ENCODE data around the gene TSSK6. TPM values are rescaled to one million over a fixed set of nuclear protein-coding genes. Genes with fewer than 3 reads are reported as not detected.

TSSK6 gene
- total RNA-seq, 1 donor, result 1.9 TPM

GRCh38 chr19:19465436-19466070 is 49.8 kb downstream of the TSSK6 start:
- no peak for DNase-seq (ENCODE audit: low read depth)
- H3K4me3 ChIP-seq (ENCODE audit: low read depth, low read length), result no peak overlapping the region
- no peak for TF ChIP-seq CTCF (IDR thresholded peaks at IDR 0.05; ENCODE audit: insufficient read depth, low read length)

GRCh38 chr19:19464339-19465098 is 50.8 kb downstream of the TSSK6 start:
- no peak for TF ChIP-seq CTCF (IDR thresholded peaks at IDR 0.05; ENCODE audit: insufficient read depth, low read length)
- H3K4me3 ChIP-seq (ENCODE audit: low read depth, low read length), result no peak overlapping the region
- peak; percentile 76 for DNase-seq (ENCODE audit: low read depth)

Other genes with a start within 250 kb of the TSSK6 start
- 0.27 TPM in 1 of 2 replicates, not detected in the other for gene TM6SF2, start 242.2 kb downstream of the TSSK6 start, total RNA-seq (ENCODE audit: low replicate concordance)
- gene SUGP1, start 195.0 kb downstream of the TSSK6 start, total RNA-seq (ENCODE audit: low replicate concordance), result 22.6 and 32.4 TPM in 2 replicates
- 32.4 and 34.6 TPM in 2 replicates for gene MAU2, start 194.7 kb downstream of the TSSK6 start, total RNA-seq (ENCODE audit: low replicate concordance)
- 36.7 and 46.4 TPM in 2 replicates for gene GATAD2A, start 109.9 kb downstream of the TSSK6 start, total RNA-seq (ENCODE audit: low replicate concordance)
- gene NDUFA13, start 677 bp upstream of the TSSK6 start, total RNA-seq (ENCODE audit: low replicate concordance), result 127 and 166 TPM in 2 replicates
- gene YJEFN3, start 13.4 kb upstream of the TSSK6 start, total RNA-seq (ENCODE audit: low replicate concordance), result 0.45 and 1.4 TPM in 2 replicates
- gene CILP2, start 22.7 kb upstream of the TSSK6 start, total RNA-seq (ENCODE audit: low replicate concordance), result 0.18 and 2.5 TPM in 2 replicates
- 0.33 and 0.45 TPM in 2 replicates for gene PBX4, start 103.1 kb upstream of the TSSK6 start, total RNA-seq (ENCODE audit: low replicate concordance)
- gene LPAR2, start 112.7 kb upstream of the TSSK6 start, total RNA-seq (ENCODE audit: low replicate concordance), result 0.33 and 1.1 TPM in 2 replicates
- gene GMIP, start 128.1 kb upstream of the TSSK6 start, total RNA-seq (ENCODE audit: low replicate concordance), result 2.0 and 3.2 TPM in 2 replicates
- 35.1 and 173 TPM in 2 replicates for gene ATP13A1, start 148.1 kb upstream of the TSSK6 start, total RNA-seq (ENCODE audit: low replicate concordance)
- gene ZNF101, start 153.3 kb upstream of the TSSK6 start, total RNA-seq (ENCODE audit: low replicate concordance), result 3.0 and 6.8 TPM in 2 replicates
- gene ZNF14, start 217.6 kb upstream of the TSSK6 start, total RNA-seq (ENCODE audit: low replicate concordance), result 3.8 and 4.6 TPM in 2 replicates